ENCODE results near the gene DNHD1.
"Not testable (repeated sequence)": the region's sequence is repeated elsewhere in the genome, so short reads cannot be mapped to it uniquely, and the experiment has no call there.

DNHD1 gene

DNA sequence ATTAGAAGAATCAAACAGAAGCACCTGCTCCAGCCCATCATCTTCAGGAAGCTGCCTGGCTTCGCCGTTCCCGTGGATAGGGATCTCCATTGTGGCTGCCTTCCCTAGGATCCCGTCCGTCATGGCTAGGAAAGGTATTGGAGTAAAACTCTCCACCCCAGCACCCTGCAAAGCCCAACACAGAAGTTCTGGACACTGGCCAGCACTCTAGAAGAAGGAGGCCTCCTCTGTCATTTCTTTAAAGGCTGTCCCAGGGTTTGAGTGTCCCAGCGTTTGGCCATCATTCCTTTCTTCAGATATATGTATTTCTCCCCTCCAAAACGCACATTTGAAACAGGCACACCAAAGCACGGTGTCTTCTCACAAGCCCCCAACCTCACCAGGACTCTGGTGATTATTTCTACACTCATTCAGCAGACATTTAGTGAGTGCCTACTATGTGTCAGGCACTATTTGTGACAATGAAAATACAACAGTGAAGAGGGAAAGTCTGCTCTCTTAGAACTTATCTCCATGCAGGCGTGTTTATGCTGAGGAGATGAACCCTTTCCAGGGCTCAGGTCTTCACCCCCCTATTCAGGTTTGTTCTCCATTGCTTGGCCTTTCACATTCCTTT lies 16.7 kb upstream of the DNHD1 start:
- DNase-seq = no peak

GRCh38 chr11:6481012-6481923 lies 15.8 kb upstream of the DNHD1 start, which contains the start of the genes ARFIP2 and TIMM10B:
TSS of gene ARFIP2 (minus strand) at chr11:6481331. CDS start at chr11:6480421, 910 bp downstream.
TSS of gene TIMM10B (plus strand) at chr11:6481501. CDS start at chr11:6481517, 16 bp downstream.
- peak; percentile 99 for DNase-seq

GRCh38 chr11:6481924-6482275 lies 15.2 kb upstream of the DNHD1 start:
- DNase-seq = no peak

DNA sequence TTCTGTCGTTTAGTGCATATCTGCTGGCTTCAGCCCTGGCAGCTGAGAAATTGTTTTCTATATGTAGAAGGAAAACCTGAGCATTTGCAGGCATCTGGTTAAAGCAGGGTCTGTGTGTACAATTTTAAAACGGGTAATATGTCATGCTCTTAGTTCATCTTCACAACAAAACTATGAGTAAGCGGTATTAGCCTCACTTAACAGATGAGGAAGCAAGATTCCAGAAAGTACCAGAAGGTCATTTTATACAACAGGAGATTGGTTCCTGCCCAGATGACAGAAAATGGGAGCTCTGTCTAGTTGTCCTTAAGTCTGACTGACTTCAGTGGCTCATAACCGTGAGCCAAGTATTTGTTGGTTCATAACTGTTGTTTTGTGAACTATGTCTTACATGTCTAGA lies 14.6 kb upstream of the DNHD1 start:
- DNase-seq = no peak

- DNase-seq = no peak
Observed at GRCh38 chr11:6483015-6483414, 14.1 kb upstream of the DNHD1 start.

GRCh38 chr11:6485661-6486060 lies 11.4 kb upstream of the DNHD1 start:
- no peak for DNase-seq

GRCh38 chr11:6486256-6486655 lies 10.8 kb upstream of the DNHD1 start:
- no peak for DNase-seq

- DNase-seq = no peak
Observed at GRCh38 chr11:6486938-6487337, 10.1 kb upstream of the DNHD1 start.

GRCh38 chr11:6488342-6488741 lies 8.7 kb upstream of the DNHD1 start:
- DNase-seq = no peak

DNA sequence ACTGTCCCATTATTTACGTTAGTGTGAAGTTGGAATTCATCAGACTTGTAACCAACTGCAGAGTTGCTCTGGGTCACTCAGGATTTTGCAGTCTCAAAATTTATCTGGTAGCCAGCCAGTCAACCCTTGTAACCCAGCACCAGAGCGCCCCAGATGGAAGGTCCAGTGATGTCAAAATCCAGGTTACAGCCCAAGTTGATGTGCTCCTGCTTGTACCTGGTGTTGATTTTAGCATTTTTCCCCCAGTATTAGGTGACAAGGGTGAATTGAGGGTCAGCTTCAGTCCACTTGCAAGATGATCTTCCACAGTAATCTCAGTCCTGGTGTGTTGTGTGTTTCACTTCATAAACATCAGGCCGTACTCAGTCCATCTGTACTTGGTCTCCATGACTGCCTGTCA lies 8.3 kb upstream of the DNHD1 start:
- no peak for DNase-seq

- DNase-seq = no peak
Observed at GRCh38 chr11:6489306-6489705, 7.8 kb upstream of the DNHD1 start.

DNA sequence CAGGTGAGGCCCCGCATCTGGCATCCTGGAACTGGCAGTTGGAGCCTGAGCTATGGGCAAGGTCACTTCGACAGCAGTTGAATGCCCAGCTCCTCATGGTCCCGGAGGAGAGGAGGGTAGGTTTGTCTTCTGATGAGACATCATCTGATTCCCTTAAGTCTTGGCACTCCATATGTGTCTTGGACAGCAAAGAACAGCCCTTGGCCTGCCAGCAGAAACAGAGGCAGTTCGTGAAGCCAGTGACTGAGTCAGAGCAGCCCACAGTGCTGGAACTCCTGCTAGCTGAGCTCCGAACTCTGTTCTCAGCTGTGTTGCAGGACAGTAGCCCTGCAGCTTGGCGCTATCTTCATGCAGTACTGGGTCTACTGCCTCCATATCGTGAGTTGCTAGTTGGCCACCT lies 1.0 kb downstream of the DNHD1 start:
- DNase-seq = no peak

DNA sequence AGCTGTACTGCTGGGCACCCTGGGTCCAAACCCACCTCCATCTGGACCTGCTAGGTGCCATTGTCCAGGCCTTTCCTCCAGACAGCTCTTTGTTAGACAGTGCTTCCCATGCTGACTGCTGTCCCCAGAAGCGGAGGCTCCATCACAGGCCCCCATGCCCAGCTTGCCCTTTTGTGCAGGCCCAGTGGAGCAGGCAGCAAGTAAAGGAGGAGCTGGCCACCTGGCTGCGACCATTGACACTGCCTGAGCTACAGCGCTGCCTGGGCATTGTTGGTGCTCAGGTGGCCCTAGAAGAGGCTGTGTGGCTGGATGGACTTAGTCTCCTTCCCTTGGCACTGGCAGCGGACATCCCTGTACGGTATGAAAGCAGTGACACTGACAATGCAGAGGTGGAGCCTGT lies 1.5 kb downstream of the DNHD1 start:
- no peak for DNase-seq

DNA sequence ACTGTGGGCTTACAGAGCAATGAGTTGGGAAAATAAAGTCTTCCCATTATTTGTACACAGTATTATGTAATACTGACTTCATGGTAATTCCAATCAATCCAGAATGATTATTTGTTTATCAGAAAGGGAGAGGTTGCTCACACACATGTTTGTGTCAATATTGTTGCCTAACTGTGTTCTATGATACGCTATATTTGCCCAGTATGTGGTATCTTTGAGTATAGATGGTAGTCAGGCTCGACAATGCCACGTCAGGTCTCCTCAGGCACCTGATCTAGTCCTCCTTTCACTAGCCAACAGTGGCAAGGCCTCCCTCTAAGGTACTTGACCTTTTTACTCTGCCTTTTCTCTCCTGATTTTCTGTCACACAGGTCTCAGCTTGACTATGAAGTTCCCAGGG lies 5.3 kb downstream of the DNHD1 start:
- DNase-seq = no peak

DNA sequence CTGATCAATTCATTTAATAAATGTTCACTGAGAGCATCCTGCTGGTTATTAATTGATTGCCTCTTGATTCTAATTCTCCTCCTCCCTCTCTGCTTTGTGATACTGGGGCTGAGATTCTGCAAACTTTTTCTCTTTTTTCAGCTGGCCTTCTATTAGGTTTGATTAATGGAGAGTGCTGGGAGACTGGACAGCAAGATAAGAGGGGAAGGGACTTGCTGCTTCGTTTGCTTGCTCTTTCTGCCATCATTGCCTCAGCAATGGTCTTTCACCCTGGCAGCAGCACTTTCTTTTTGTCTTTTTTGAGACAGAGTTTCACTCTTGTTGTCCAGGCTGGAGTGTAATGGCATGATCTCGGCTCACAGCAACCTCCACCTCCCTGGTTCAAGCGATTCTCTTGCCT lies 7.1 kb downstream of the DNHD1 start:
- no peak for DNase-seq

DNA sequence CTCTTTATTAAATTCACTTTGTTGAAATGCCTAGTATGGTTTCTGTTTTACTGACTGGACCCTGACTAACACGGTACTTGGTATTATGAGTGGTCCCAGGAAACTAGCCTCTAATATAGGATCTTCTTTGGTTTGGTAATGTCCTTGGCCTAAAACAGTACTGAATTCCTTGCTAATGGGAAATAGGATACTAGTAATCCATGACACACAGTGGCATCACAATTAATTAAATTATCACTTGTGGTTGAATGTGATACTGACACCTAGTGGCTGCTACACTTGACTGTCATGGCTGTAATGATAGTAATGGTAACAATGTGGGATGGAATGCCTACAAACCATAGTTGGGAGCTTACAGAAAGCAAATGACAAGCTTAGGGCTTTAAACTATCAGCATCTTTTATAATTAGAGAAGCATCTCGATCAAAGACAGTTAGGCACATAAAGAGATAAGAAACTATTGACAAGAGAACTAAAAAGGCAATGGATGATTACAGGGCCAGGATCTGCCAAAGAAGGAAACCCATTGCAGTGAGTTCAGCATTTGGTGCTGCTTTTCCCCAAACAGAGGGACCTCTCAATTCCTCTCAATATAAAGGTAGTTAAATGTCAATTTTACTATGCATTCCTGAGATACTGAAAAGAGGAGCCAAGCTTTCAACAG lies 8.6 kb downstream of the DNHD1 start:
- peak; percentile 15 for DNase-seq

DNA sequence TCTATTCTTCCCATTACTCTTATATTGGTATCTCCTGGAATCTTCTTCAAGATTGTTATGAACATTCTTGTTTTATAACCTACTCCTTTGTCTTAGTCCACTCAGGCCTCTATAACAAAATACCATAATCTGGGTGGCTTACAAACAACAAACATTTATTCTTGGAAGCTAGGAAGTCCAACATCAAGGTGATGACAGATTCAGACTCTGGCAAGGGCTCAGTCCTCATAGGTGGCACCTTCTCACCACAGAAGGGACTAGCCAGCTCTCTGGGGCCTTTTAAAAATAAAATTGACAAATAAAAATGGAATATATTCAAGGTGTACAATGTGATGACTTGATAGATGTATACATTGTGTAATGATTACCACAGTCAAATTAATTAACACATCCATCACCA lies 19.8 kb downstream of the DNHD1 start:
- no peak for DNase-seq

GRCh38 chr11:6520265-6520664 lies 23.2 kb downstream of the DNHD1 start:
- DNase-seq = no peak

- not testable (repeated sequence) for DNase-seq
Observed at GRCh38 chr11:6521946-6522345, 24.9 kb downstream of the DNHD1 start.

- no peak for DNase-seq
Observed at GRCh38 chr11:6523253-6523652, 26.2 kb downstream of the DNHD1 start.

- no peak for DNase-seq
Observed at GRCh38 chr11:6526411-6527135, 29.5 kb downstream of the DNHD1 start.

GRCh38 chr11:6529266-6529665 lies 32.2 kb downstream of the DNHD1 start:
- DNase-seq = no peak

DNA sequence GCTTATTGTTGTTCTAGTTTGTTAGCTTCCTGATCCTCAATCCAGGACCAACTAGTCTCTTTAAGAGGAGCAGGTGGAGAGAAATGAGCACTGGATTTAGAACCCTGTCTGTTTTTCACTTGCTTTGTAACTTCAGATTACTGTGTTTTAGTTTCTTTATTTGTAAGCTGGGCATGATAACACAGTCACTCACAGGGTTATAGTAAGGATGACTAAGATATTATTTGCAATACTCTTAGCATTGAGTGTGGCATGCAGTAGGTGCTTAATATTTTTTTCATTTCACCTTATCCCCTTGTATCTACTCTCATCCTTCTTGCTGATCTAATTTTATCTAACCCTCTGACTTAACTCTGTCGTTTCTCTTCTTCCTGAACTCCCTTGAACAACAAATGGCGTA lies 33.8 kb downstream of the DNHD1 start:
- no peak for DNase-seq
